Activated CD4-positive, CD25-positive, alpha-beta regulatory T cell treated with anti-CD3 and anti-CD28 coated beads, Interleukin-2, amount 50 U/mL, for 24 hours (primary cell): ENCODE data around the gene DLGAP1.

Source experiments
- ATAC-seq, 2 donors: fragments of 150-1000 bp; cut with Tn5 transposase; one replicate each; pipeline ENCODE4 v1.10.0; 2021; ENCODE audit warnings: mild to moderate bottlenecking in 1 of 2, moderate library complexity in 1 of 2

The DLGAP1 gene

DNA sequence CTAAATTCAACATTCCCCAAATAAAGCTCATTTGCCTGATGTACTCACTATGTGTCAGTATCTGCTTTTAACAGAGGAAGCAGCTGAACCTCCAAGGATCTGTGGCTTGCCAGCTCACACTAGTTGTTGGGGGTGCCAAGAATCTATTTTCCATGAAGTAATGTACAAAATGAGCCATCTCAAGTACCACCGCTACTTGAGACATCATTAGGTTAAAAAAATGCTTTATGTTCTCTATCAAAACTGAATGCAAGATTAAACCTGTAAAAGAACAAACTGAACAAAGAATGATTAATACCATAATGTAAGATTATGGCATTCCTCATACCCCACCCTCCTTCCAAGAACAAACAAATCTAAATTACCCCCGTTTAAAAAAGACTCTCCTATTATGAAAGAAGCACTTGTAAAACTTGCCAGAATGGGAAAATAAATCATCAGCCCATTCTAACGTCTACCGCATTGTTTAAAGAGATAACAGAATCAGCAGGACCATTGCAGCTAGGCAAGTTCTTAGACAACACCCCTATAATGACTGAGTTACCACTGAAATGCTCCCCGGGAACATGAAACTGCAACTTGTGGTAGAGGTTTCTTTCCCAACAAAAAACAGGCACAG lies 471.6 kb downstream of the DLGAP1 start:
- ATAC-seq: no peak

- ATAC-seq: no peak
Measured at GRCh38 chr18:3982541-3982940, 472.6 kb downstream of the DLGAP1 start.

- no peak for ATAC-seq
Measured at GRCh38 chr18:3979024-3979423, 476.1 kb downstream of the DLGAP1 start.

GRCh38 chr18:3973191-3973850 lies 481.8 kb downstream of the DLGAP1 start:
- ATAC-seq: no peak

DNA sequence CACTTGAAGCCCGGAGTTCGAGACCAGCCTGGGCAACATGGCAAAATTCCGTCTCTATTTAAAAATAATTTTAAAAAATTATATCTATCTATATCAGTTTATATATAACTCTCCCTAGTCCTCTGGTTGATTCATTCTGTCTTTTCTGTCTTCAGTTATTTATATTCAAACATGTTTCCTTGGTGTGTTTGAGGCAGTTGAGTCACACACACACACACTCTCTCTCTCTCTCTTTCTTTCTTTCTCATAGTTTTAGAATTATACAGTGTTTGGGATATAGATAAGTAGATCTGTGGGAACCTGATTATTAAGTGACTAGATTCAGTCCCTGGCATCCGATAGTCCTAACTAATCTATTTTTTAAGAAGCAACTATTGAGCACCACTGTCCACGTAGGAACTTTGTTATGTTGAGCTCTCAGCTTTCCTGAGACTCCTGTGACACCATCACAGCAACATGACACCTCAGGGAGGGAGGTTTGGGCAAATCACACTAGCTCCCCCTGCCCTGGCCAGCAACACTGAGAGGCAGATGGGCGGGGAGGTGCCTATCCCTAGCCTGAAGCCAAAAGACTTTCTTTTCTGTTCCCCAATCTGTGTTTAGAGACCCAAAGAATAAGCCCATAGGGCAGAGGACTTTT lies 482.7 kb downstream of the DLGAP1 start:
- peak in 1 of 2 donors; percentile 28 for ATAC-seq

- no peak for ATAC-seq
Measured at GRCh38 chr18:3970929-3971328, 484.2 kb downstream of the DLGAP1 start.

GRCh38 chr18:3967359-3968180 lies 487.5 kb downstream of the DLGAP1 start:
- ATAC-seq: no peak

DNA sequence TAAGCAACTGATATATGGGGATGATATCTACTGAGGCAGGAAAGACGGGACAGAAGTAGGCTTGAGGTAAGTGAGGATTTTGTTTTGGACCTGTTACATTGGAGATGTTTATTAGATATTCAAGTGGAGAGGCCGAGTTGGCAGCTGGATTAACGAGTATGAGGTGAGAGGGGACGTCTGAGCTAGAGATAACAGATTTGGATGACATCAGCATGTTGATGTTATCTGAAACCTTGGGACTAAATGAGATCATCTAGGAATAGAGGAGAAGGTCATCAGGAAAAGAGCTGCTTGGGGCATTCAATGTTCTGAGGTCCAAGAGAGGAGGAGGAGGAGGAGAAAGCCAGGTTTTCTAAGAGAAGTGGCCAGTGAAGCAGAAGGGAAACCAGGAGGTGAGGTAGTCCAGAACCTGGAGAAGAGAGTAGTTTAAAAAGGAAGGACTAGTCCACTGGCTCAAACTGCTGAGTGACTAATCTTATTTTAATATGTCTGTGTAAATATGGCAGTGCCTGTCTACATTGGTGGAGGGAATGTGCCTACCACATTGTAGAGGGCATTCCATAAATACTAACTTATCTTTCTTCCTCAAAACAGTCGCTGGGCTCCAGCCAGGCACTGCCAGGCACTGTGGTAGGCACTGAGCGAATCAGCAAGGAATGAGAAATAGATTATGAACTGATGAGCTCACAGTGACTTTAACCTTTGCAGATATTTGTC lies 488.3 kb downstream of the DLGAP1 start:
- no peak for ATAC-seq

GRCh38 chr18:3966246-3966641 lies 488.9 kb downstream of the DLGAP1 start:
- no peak for ATAC-seq

DNA sequence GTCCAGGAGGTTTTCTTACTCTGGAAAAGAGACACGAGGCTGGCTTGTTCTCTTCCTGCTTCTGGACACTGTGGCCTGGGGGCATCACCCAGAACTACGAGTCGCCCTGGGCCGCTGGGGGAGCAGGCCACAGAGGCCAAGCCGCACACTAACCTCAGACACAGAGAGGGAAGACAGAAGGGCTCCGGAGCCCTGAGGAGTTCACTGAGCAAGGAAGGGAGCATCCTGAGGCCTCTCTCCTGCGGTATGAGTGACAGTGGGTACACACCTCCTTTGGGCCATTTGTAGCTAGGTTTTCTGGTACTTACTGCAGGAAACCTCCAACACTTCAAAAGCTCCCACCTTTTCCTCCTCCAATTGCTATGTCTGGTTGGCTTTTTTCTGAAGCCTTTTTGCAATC lies 494.1 kb downstream of the DLGAP1 start:
- no peak for ATAC-seq

DNA sequence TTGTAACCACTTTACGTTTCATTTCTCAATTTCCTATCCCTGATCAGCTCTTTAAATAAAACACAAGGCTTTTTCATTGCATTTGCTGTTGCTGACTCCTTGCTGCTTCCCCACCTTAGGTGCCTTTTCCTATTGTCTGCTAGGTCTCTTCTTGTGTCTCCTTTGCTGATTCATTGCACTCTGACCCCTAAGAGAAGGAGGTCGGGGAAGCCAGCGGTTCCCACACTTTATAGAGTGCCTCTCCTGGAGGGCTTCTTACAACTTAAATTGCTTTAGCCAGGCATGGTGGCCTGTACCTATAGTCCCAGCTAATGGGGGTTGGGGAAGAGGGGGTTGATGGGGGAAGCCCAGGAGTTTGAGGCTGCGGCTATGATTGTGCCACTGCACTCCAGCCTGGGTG lies 495.0 kb downstream of the DLGAP1 start:
- ATAC-seq: no peak

DNA sequence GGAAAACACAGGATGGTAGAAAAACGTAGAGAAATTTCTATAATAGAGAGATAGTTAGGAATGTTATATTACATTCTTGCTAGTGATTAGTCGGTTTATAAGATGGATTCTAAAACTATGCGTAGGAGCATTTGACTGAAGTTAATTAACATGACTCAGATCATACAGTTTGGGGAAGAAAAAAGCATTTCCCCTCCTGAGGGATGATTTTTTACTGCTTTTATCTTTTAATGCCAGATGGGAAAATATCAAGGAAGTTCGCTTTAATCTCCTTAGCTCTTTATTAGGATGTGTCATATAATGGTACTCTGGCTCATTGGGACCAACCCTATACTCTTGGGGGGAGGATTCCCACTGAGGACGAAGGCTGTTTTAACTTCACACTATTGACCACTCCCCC lies 503.1 kb downstream of the DLGAP1 start:
- no peak for ATAC-seq

DNA sequence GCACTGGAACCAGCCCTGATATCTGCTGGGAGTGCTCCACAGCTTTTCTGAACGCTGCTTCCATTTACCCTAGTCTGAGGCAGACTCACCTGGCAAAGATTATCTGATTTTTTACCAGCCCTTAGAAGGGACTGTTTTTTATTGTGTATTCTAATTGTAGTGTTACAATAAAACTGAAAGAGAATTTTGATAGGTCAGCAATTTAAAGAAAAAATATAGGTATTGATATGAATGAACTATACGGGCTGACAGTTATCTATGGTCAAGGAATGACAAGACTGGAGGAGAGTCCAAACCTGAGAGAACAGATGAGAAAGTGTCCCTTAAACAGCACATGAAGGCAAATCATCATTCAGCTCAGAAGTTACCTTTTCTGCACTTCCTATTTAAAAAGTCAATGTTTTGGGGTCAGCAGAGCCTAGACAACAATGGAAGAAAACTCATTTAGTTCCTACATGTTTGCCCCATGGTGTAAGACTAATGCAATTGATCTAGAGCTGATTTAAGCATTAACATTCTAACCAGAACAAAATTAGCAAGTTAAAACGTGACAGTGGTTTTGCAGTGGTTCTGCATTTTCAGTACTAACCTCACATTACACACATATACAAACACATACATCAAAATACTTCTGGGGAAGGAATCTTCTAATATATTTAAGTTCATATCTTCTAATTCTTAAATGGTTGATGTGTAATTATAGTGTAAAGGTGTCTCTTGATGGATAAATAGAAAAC lies 504.3 kb downstream of the DLGAP1 start:
- ATAC-seq: no peak

DNA sequence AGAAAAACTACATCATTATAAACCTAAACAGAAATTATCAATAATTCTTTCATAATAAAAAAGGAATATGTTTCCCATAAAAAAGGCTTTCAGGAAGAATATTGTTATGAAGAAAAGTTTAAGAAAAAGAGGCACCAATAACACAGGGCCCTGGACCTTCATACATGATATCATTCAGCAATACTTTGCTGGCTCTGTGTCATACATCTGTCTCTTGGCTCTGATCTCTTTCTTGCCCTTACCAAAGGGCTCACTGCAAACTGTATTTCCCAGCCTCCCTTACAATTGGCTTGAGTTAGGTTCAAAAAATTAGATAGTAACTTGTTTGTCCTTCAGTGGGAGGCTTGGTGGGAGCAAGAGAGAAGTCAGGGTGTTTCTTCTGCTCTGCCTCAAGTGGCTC lies 506.1 kb downstream of the DLGAP1 start:
- ATAC-seq: no peak

DNA sequence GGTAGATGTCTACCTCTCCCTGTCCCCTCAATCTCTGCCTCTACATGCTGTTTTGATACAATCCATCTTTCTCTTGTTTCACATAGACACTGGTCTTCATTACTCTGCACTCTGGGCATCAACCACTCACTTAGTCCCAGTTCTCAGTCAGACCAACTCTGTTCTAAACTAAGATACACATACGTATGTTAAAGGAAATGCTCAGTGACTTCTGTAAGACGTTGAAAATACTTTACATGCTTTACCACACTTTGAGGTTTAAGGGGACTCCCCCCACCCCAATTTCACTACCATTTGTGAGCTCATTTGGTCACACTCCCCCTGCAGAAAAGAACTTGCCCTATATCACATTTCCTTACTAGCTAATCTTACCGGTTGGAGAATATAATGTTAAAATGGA lies 507.7 kb downstream of the DLGAP1 start:
- ATAC-seq: no peak

GRCh38 chr18:3935305-3935704 lies 519.8 kb downstream of the DLGAP1 start:
- no peak for ATAC-seq

GRCh38 chr18:3932276-3932675 lies 522.8 kb downstream of the DLGAP1 start:
- no peak for ATAC-seq

- no peak for ATAC-seq
Measured at GRCh38 chr18:3931542-3932112, 523.5 kb downstream of the DLGAP1 start.

GRCh38 chr18:3931013-3931315 lies 524.1 kb downstream of the DLGAP1 start:
- ATAC-seq: no peak

- no peak for ATAC-seq
Measured at GRCh38 chr18:3930126-3931012, 524.7 kb downstream of the DLGAP1 start.

- no peak for ATAC-seq
Measured at GRCh38 chr18:3924455-3924854, 530.7 kb downstream of the DLGAP1 start.
